GM19193 (cell line): ENCODE measurements around the gene FBL.
A peak's percentile ranks its signal among the peaks of the same experiment; 100 is the strongest.

Experiments
- POLR2A ChIP-seq: IDR thresholded peaks from 4 replicates; pipeline ENCODE4 v1.6.1; 2011; ENCODE audit not compliant: insufficient read depth, insufficient read length; ENCODE audit errors: extremely low read depth

Gene FBL

DNA sequence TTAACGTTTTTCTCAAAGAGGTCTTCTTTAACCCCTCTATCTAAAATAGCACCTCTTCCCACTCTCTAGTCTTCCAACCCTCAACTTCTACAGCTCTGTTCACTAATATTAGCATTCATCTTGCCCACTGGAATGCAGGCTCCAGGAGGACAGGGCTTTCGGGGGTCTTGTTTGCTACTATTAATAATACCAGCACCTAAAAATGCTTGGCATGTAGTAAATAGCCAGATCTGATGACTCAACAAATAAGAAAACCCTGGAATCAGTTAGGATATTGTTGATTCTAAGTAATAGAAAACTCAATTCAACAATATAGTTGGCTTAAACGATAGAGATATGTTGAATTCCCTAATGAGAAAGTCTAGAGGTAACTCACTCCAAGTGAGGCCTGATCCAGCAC, 26.4 kb downstream of the FBL start:
- no peak for TF ChIP-seq POLR2A

DNA sequence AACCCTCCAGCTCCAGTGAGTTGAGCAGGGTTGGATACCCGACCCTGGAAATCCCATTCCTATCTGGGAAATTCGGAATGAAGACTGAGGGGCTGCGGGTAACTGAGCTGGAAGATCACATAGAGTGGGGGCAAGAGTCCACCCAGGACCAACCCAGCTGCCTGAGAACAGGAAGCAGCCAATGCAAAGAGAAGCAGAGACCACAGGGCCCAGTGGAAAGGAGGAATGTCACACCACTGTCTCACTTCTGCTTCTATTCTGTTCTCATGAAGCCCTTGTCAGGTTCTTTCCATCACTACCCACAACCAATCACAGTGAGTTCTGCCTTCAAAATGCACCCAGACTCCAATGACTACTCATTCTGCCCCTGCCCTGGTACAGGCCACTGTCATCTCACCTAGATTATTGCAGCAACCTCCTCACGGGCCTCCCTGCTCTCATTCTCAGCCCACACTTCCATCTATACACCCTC, 27.5 kb downstream of the FBL start:
- TF ChIP-seq POLR2A, result peak; percentile 29

DNA sequence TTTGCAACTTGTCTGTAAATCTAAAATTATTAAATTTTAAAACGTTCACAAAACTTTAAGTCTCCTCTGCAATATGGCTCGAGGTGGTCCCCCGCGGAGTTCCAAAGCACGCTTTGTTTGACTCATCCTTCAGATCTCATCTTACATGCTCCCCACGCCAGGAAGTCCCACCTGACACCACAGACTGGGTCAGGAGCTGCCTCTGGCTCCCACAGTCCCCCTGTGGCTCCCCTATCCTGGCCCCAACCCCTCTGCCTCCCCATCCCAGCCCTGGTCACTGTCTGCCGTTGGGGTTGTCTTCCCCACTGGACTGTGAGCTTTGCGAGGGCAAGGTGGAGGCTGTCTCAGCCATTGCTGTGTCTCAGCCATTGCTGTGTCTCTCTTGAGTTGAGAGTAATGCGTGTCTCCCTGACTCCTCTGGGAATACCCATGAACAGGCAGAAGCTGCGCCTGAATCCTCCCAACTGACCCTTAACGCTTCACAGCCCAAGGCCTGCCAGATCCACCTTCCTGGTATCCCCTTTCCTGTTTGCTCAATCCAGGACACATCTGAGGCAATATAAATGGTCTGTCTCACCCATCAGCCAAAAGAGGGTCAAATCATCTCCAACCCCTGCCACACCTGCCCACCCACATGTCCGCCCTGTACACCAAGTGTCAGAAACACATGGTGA, 28.2 kb downstream of the FBL start:
- no peak for TF ChIP-seq POLR2A

GRCh38 chr19:39816287-39817048, 29.7 kb downstream of the FBL start:
- TF ChIP-seq POLR2A, result no peak

- no peak for TF ChIP-seq POLR2A
Observed at GRCh38 chr19:39814595-39814994, 31.6 kb downstream of the FBL start.

GRCh38 chr19:39813264-39813993, 32.8 kb downstream of the FBL start:
- TF ChIP-seq POLR2A, result no peak

- TF ChIP-seq POLR2A, result no peak
Observed at GRCh38 chr19:39811064-39811463, 35.1 kb downstream of the FBL start.

GRCh38 chr19:39810424-39810823, 35.8 kb downstream of the FBL start:
- no peak for TF ChIP-seq POLR2A

GRCh38 chr19:39809368-39809767, 36.8 kb downstream of the FBL start:
- TF ChIP-seq POLR2A, result no peak

- no peak for TF ChIP-seq POLR2A
Observed at GRCh38 chr19:39807846-39808364, 38.3 kb downstream of the FBL start.

DNA sequence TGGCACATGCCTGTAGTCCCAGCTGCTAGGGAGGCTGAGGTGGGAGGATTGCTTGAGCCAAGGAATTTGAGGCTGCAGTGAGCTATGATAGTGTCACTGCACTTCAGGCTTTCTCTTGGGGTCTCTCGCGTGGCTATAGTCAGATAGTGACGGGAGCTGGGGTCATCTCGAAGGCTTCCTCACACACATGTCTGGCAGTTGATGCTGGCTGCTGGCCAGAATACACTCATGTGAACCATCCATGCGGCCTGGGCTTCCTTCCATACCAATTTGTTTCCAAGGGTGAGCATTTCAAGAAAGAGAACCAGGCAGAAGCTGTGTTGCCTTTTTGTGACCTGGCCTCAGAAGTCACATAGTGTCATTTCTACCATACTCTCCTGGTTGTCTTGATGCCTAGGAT, 41.1 kb downstream of the FBL start:
- TF ChIP-seq POLR2A, result no peak

- TF ChIP-seq POLR2A, result no peak
Observed at GRCh38 chr19:39802958-39803357, 43.2 kb downstream of the FBL start.

DNA sequence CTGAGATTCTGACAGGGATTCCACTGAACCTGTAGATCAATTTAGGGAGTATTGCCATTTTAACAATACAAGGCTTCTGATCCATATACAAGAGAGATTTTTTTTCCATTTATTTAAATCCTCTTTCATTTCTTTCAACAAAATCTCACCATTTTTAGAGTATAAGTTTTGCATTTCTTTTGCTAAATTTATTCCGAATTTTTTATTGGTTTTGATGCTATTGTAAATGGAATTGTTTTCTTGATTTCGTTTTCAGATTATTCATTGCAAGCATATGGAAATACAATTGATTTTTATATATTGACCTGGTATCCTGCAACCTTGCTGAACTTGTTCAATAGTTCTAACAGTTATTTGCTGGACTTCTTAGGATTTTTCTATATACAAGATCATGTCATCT, 49.1 kb downstream of the FBL start:
- TF ChIP-seq POLR2A, result no peak

DNA sequence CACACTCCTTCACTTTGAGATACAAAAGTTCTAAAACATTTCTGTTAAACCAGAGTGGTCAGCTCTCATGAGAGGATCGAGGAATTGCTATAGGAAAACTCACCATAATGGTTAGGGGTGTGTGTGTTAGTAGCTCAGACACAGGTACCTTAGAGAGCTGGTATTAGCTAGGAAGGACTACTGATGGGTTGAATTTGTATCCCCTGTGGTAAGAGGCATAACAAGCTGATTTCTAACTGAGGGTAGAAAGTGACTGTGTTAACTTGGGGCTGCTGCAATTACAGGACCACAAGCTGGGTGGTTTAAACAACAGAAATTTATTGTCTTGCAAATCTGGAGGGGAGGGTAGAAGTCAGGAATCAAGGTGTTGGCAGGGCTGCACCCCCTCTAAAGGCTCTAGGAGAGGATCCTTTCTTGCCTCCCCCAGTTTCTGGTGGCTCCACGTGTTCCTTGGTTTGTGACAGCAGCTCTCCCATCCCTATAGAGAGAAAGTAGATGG, 50.1 kb downstream of the FBL start:
- no peak for TF ChIP-seq POLR2A

DNA sequence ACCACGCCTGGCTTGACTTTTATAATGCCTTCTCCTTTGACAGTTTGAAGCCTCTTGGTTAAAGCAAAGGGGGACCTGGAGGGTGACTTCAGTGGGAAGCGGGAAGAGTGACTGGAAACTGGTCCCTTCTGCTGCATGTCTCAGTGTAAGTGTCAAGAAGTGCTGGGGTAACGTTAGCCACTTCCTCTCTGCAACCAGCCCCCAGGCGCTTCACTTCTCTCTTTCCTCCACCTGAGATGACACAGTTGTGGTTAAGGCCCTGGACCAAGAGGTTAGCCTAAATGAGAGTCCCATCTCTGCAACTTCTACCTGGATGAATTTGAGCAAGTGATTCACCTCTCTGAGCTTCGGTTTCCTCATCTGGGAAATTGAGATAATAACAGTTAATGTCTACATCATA, 51.2 kb downstream of the FBL start:
- TF ChIP-seq POLR2A, result no peak
